ENCODE measurements around the gene MYT1. TPM values are rescaled to one million over a fixed set of nuclear protein-coding genes. Genes with fewer than 3 reads are reported as not detected.

The MYT1 gene
- total RNA-seq, 4 donors from 2014 or later, result 0.16 to 0.55 TPM; not detected in 2

GRCh38 chr20:64200740-64201139 lies 36.5 kb downstream of the MYT1 start:
- WGBS, 2 donors (ENCODE audit: low coverage in 1 of 2), result 84 to 87% methylated on average over 14 to 16 of the region's 16 CpGs
- Histone ChIP-seq H3K9me3 (no peaks in the 10 kb centered on the region), H3K27ac (no peak overlapping the region), H3K36me3 (no peaks in the 10 kb centered on the region), H3K27me3 (no peaks in the 10 kb centered on the region), H3K4me1 (no peaks in the 10 kb centered on the region), H3K4me3 (no peak overlapping the region)
- intact Hi-C loops (cut with DNase I; ENCODE audit: low total_unique reads) (no loop called here), in situ Hi-C loops (cut with MboI; ENCODE audit: low pct_ligation_motif_present in 1 of 4, low pct_unique_long_range_greater_than_20kb in 1 of 4, low sequenced_read_pairs in 3 of 4) (no loop called here)
- no peak for DNase-seq
- TF ChIP-seq EP300 (IDR thresholded peaks at IDR 0.05; ENCODE audit: low read depth) (no peak), POLR2AphosphoS5 (IDR thresholded peaks at IDR 0.05) (no peak)

GRCh38 chr20:64201653-64202052 lies 37.4 kb downstream of the MYT1 start:
- Histone ChIP-seq H3K4me3 (no peak overlapping the region), H3K4me1 (no peaks in the 10 kb centered on the region), H3K36me3 (no peaks in the 10 kb centered on the region), H3K9me3 (no peaks in the 10 kb centered on the region), H3K27me3 (no peaks in the 10 kb centered on the region), H3K27ac (no peak overlapping the region)
- in situ Hi-C loops (cut with MboI; ENCODE audit: low pct_ligation_motif_present in 1 of 4, low pct_unique_long_range_greater_than_20kb in 1 of 4, low sequenced_read_pairs in 3 of 4), result no loop called here
- 85% methylated on average over 34 of the region's 35 CpGs; no CpG with 5 or more reads in 1 of the 2 donors for WGBS, 2 donors (ENCODE audit: low coverage in 1 of 2)
- DNase-seq, result no peak
- intact Hi-C loops (cut with DNase I; ENCODE audit: low total_unique reads), result no loop called here
- TF ChIP-seq POLR2A (IDR thresholded peaks at IDR 0.05) (no peak), POLR2AphosphoS5 (IDR thresholded peaks at IDR 0.05) (no peak), EP300 (IDR thresholded peaks at IDR 0.05; ENCODE audit: low read depth) (no peak), CTCF (IDR thresholded peaks at IDR 0.05) (no peak)

GRCh38 chr20:64203037-64203777 lies 39.0 kb downstream of the MYT1 start:
- no peak for DNase-seq
- intact Hi-C loops (cut with DNase I; ENCODE audit: low total_unique reads) (no loop called here), in situ Hi-C loops (cut with MboI; ENCODE audit: low pct_ligation_motif_present in 1 of 4, low pct_unique_long_range_greater_than_20kb in 1 of 4, low sequenced_read_pairs in 3 of 4) (no loop called here)
- Histone ChIP-seq H3K27ac (no peak overlapping the region), H3K27me3 (no peaks in the 10 kb centered on the region), H3K4me1 (no peaks in the 10 kb centered on the region), H3K9me3 (no peaks in the 10 kb centered on the region), H3K36me3 (no peaks in the 10 kb centered on the region), H3K4me3 (no peak overlapping the region)
- 74% methylated on average over 17 of the region's 17 CpGs; no CpG with 5 or more reads in 1 of the 2 donors for WGBS, 2 donors (ENCODE audit: low coverage in 1 of 2)
- no peak for TF ChIP-seq POLR2AphosphoS5 (IDR thresholded peaks at IDR 0.05)
- TF ChIP-seq CTCF (IDR thresholded peaks at IDR 0.05), result no peak
- TF ChIP-seq EP300 (IDR thresholded peaks at IDR 0.05; ENCODE audit: low read depth), result no peak
- no peak for TF ChIP-seq POLR2A (IDR thresholded peaks at IDR 0.05)

- no peak overlapping the region for H3K27ac ChIP-seq
- no peak overlapping the region for H3K4me3 ChIP-seq
- H3K4me1 ChIP-seq, result no peaks in the 10 kb centered on the region
- H3K36me3 ChIP-seq, result no peaks in the 10 kb centered on the region
- TF ChIP-seq EP300 (IDR thresholded peaks at IDR 0.05; ENCODE audit: low read depth) (no peak), POLR2A (IDR thresholded peaks at IDR 0.05) (no peak), CTCF (IDR thresholded peaks at IDR 0.05) (no peak), POLR2AphosphoS5 (IDR thresholded peaks at IDR 0.05) (no peak)
- no peaks in the 10 kb centered on the region for H3K9me3 ChIP-seq
- in situ Hi-C loops (cut with MboI; ENCODE audit: low pct_ligation_motif_present in 1 of 4, low pct_unique_long_range_greater_than_20kb in 1 of 4, low sequenced_read_pairs in 3 of 4) (no loop called here), intact Hi-C loops (cut with DNase I; ENCODE audit: low total_unique reads) (no loop called here)
- no peak for DNase-seq
- 79% methylated on average over 17 of the region's 17 CpGs; no CpG with 5 or more reads in 1 of the 2 donors for WGBS, 2 donors (ENCODE audit: low coverage in 1 of 2)
- H3K27me3 ChIP-seq, result no peaks in the 10 kb centered on the region
Measured at GRCh38 chr20:64205611-64206026, 41.4 kb downstream of the MYT1 start.
